Activated T-cell treated with anti-CD3 and anti-CD28 coated beads for 24 hours (primary cell): Measurements from ENCODE around the gene LPIN3.
A peak's percentile ranks its signal among the peaks of the same experiment; 100 is the strongest.

Experiments used
- DNase-seq: peaks from one replicate; pipeline ENCODE4 v3.0.0-alpha.2; 2020; ENCODE audit warnings: low read depth

The LPIN3 gene

DNA sequence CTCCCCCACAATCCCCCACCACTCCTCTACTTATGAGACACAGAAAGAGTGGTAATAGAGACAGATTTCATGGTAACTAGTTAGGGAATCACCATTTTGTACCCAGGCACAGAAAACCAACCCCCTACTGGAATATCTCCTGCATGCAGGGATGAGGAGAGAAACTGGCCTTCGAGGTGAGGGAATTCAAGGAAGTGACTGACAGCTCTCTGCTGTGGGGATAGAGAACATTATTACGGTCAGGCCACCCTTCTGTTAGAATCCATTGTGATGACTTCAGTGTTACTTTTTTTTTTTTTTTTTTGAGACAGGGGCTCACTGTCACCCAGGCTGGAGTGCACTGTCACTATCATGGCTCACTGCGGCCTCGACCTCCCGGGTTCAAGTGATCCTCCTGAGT lies 13.4 kb upstream of the LPIN3 start:
- DNase-seq: no peak

GRCh38 chr20:41329435-41330342 lies 10.9 kb upstream of the LPIN3 start:
- peak; percentile 58 for DNase-seq

GRCh38 chr20:41330343-41330720 lies 10.3 kb upstream of the LPIN3 start:
- DNase-seq: no peak

DNA sequence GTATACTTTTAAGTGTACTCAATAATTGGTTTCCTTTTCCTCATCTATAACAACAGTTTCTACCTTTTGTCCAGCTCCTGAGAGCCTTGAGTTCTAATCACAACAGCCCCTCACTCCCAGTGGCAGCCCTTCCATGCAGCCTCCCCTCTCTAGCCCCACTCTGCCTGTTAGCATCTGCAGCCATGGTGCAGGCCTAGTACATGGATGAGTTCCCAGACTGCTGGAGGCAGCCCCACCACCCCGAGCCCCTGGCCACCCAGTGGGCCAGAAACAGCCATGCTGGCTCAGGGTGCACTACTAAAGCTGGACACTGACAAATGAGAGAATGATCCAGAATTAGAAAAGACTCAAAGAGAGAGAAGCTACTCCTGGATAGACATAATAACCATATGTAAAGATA lies 9.7 kb upstream of the LPIN3 start:
- no peak for DNase-seq

DNA sequence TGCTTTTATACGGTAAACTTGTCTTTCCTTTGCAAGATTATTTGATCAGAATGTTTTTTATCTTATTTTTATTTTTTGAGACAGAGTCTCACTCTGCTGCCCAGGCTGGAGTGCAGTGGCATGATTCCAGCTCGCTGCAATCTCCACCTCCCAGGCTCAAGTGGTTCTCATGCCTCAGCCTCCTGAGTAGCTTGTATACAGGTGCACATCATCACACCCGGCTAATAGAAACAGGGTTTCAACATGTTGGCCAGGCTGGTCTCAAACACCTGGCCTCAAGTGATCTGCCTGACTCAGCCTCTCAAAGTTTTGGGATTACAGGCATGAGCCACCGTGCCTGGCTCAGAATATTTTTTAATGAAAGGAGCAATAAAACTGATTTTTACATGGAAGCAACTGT lies 8.9 kb upstream of the LPIN3 start:
- DNase-seq: no peak

GRCh38 chr20:41334036-41334435 lies 6.6 kb upstream of the LPIN3 start:
- DNase-seq: no peak

DNA sequence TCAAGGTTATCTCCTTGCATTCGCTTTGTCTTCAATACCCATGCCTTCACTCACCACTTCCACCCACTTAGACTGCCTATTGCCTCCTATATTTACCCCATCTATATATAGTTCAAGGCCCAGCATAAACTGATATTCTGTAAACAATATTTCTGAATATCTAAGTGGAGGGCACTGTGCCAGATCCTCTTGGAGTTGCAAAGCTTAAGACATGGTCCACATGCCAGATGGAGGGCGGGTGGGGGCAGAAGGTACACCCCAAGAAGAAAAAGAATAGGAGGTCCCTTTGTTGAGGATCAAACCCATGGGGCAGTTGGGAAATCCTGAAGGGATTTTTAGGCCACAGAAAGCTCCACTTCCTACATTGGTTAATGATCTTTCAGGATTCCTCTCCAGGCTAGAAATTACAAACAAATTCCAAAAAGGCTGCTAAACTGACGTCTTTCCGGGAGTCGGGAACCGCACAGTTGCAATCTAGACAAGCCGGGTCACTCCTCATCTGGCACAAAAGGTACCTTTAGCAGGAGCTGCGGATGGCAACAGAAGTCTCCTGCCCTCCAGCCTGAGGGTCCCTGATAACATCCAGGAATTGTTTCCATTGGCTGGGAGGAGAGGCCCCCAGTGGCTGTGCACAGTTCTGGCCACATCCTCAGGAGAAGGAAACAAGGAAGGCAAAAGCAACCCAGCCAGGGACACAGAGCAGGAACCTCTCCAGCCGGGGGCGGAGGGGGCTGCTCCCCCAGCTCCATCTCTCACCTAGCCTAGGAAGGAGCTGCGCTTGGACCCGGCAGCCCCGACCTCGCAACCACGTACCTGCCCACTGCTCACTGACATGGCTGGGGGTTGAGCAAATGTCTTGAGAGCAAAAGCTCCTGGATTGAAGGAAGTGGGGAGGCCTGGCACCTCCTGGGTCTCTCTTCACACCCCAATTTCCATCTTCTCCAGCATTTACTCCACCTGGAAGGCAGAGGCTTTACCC lies 5.9 kb upstream of the LPIN3 start:
- no peak for DNase-seq

DNA sequence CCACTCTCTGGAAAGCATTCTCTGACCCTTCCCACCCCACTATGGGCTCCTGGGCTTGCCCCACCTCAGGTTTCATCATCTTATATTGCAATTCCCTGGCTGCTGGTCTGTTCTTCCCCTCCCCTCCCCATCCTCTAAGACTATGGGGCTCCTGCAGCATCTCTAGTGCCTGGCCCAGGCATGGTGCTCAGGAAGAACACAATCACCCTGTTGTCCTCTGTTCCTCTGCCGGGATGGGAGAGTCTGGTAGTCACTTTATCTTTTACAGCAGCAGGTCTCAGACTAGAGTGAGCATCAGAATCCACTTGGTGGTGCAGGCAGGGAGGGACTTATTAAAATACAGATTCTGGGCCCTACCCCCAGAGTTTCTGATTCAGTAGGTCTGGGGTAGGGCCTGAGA lies 5.0 kb upstream of the LPIN3 start:
- no peak for DNase-seq

DNA sequence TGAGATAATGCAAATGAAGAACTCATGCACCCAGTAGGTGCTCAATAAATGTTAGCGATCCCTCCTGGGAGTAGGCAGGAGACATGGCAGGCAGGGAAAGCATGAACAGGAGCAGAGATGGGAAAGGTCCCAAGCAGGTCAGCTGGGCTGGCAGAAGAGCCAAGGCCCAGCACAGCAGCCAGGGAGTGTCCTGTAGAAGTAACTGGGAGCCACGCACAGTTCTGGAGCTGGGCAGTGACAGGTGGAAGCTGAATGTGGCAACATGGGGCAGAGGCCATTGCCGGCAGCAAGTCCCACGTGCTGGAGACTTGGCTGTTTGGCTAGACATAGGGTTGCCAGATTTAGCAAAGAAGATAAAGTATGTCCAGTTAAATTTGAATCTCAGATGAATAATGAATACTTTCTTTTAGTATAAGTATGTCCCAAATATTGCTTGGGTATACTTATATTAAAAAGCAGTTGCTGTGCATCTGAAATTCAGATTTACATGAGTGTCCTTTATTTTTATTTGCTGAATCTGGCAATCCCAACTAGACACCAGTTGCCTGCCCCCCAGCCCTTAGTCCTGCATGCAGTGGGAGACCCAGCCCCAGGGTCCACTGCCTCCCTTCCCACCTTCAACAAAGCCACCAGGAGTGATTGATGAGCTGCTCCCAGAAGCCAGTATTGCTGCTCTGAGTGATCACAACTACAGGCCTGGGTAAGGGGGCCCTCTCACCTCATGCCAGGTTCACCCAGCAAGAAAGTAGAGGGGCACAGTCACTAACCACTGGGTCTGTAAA lies 3.7 kb upstream of the LPIN3 start:
- no peak for DNase-seq

- peak; percentile 70 for DNase-seq
Measured at GRCh38 chr20:41339957-41340326, 679 bp upstream of the LPIN3 start.

GRCh38 chr20:41342474-41343464 lies 2.1 kb downstream of the LPIN3 start:
- DNase-seq: no peak

- no peak for DNase-seq
Measured at GRCh38 chr20:41344477-41344876, 3.9 kb downstream of the LPIN3 start.

GRCh38 chr20:41344938-41345728 lies 4.5 kb downstream of the LPIN3 start:
- DNase-seq: no peak

DNA sequence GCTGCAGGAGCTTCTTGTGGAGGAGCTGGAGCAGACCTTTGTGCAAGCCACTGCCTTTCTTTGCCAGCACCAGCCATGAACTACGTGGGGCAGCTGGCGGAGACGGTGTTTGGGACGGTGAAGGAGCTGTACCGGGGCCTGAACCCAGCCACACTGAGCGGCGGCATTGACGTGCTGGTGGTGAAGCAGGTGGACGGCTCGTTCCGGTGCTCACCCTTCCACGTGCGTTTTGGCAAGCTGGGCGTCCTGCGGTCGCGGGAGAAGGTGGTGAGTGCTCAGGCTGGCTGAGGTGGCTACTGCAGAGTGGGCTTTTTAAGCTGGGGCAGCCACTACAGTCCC lies 5.1 kb downstream of the LPIN3 start:
- DNase-seq: no peak

GRCh38 chr20:41347523-41348429 lies 7.2 kb downstream of the LPIN3 start:
- no peak for DNase-seq

DNA sequence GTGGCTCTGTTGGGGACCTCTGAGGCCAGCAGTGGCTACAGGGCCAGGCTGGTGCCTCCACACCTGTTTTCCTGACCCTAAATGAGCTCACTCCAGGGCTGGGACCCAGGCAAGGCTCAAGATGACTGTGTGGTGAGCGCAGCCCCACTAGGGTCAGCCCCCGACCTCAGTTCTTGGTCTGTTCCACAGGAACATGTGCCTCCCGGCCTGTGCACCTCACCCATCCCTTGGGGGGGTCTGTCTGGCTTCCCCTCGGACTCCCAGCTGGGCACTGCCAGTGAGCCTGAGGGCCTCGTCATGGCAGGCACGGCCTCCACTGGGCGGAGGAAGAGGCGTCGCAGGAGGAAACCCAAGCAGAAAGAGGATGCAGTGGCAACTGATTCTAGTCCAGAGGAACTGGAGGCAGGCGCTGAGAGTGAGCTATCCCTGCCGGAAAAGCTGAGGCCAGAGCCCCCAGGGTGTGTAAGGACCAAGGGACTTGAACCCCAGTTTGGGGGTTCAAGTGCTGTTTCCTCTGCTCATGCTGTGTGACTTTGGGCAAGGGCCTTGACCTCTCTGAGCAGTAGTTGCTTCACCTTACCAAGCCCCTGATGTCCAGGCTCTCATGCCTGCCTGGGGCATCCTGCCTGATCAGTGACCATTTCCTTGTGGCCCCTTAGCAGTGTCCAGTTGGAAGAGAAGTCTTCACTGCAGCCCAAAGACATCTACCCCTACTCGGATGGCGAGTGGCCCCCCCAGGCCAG lies 8.0 kb downstream of the LPIN3 start:
- no peak for DNase-seq

GRCh38 chr20:41349266-41349665 lies 8.6 kb downstream of the LPIN3 start:
- DNase-seq: no peak

- no peak for DNase-seq
Measured at GRCh38 chr20:41349943-41350342, 9.3 kb downstream of the LPIN3 start.
